ENCODE data around the gene SMU1.

DNA sequence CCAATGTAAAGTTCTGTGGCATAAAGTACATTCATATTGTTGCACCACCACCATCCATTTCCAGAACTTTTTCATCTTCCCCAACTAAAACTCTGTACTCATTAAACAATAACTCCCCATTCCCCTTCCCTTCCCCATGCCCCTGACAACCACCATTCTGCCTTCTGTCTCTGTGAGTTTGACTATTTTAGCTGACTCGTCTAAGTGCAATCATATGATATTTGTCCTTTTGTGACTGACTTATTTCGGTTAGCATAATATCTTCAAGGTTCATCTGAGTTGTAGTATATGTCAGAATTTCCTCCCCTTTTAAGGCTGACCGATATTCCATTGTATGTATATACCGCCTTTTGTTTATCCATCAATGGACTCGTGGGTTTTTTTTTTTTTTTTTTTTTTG lies 29.0 kb upstream of the SMU1 start:
- TF ChIP-seq CTCF (IDR thresholded peaks at IDR 0.05) (no peak), POLR2A (IDR thresholded peaks at IDR 0.05) (no peak)
